Mucosa of rectum (tissue), 2 donors: ENCODE measurements around the gene ACP5.
A peak's percentile ranks its signal among the peaks of the same experiment; 100 is the strongest.

Source experiments
- H3K27ac ChIP-seq, 2 donors: one replicate each; pipeline ENCODE4 v1.7.0; 2013; ENCODE audit warnings: inconsistent platforms in 2 of 2, low read depth in 2 of 2, low read length in 2 of 2
- H3K27me3 ChIP-seq, 2 donors: one replicate each; pipeline ENCODE4 v1.7.0; 2013; ENCODE audit warnings: low read length in 2 of 2; ENCODE audit not compliant: control insufficient read depth in 2 of 2, insufficient read depth in 2 of 2
- H3K36me3 ChIP-seq, 2 donors: one replicate each; pipeline ENCODE4 v1.7.0; 2013; ENCODE audit warnings: low read length in 2 of 2; ENCODE audit not compliant: control insufficient read depth in 2 of 2, insufficient read depth in 2 of 2
- H3K4me1 ChIP-seq, 2 donors: one replicate each; pipeline ENCODE4 v1.7.0; 2013; ENCODE audit warnings: low read length in 2 of 2, mild to moderate bottlenecking in 1 of 2; ENCODE audit not compliant: control insufficient read depth in 2 of 2, insufficient read depth in 2 of 2
- H3K4me3 ChIP-seq, 2 donors: one replicate each; pipeline ENCODE4 v1.7.0; 2013; ENCODE audit warnings: low read length in 2 of 2
- H3K9ac ChIP-seq, 2 donors: one replicate each; pipeline ENCODE4 v1.7.0; 2013; ENCODE audit warnings: low read length in 2 of 2, low read depth in 1 of 2, mild to moderate bottlenecking in 1 of 2
- H3K9me3 ChIP-seq, 2 donors: one replicate each; pipeline ENCODE4 v1.7.0; 2013; ENCODE audit warnings: low read length in 2 of 2; ENCODE audit not compliant: control insufficient read depth in 2 of 2
- donor health status: healthy.
- donor health status: Normal muscosa, but diverticular disease.

Gene ACP5

GRCh38 chr19:11563532-11563931, 13.9 kb downstream of the ACP5 start:
- H3K4me1 ChIP-seq, result peaks cover under 1 to 8% of the 10 kb centered on the region in 2 donors
- no peak overlapping the region for H3K4me3 ChIP-seq
- no peak overlapping the region for H3K9ac ChIP-seq
- no peaks in the 10 kb centered on the region for H3K9me3 ChIP-seq
- no peaks in the 10 kb centered on the region for H3K27me3 ChIP-seq
- H3K36me3 ChIP-seq, result no peaks in the 10 kb centered on the region
- no peak overlapping the region for H3K27ac ChIP-seq

- peak overlapping the region in 1 of 2 donors; percentile 97 for H3K4me3 ChIP-seq
- no peaks in the 10 kb centered on the region for H3K27me3 ChIP-seq
- peak overlapping the region in 1 of 2 donors; percentile 5 for H3K9ac ChIP-seq
- no peak overlapping the region for H3K27ac ChIP-seq
- H3K4me1 ChIP-seq, result peaks cover 8 to 16% of the 10 kb centered on the region in 2 donors
- no peaks in the 10 kb centered on the region for H3K9me3 ChIP-seq
- H3K36me3 ChIP-seq, result peaks cover 0 to 7% of the 10 kb centered on the region in 2 donors
Observed at GRCh38 chr19:11560404-11561051, 16.9 kb downstream of the ACP5 start.

GRCh38 chr19:11558881-11559828, 18.3 kb downstream of the ACP5 start, which contains the start of gene ELOF1:
ELOF1 (minus strand) TSS chr19:11559230; CDS start chr19:11554347, 4,883 bp downstream.
- H3K9me3 ChIP-seq, result no peaks in the 10 kb centered on the region
- peaks cover 3 to 15% of the 10 kb centered on the region in 2 donors for H3K36me3 ChIP-seq
- H3K4me3 ChIP-seq, result peak within 1 kb of the TSS; percentile 92 to 97
- H3K9ac ChIP-seq, result peak within 1 kb of the TSS; percentile 60 to 76
- H3K27ac ChIP-seq, result peak within 1 kb of the TSS; percentile 66 to 74
- peaks cover 8 to 16% of the 10 kb centered on the region in 2 donors for H3K4me1 ChIP-seq
- H3K27me3 ChIP-seq, result no peaks in the 10 kb centered on the region

- H3K27me3 ChIP-seq, result no peaks in the 10 kb centered on the region
- no peak overlapping the region for H3K9ac ChIP-seq
- no peak overlapping the region for H3K27ac ChIP-seq
- no peak overlapping the region for H3K4me3 ChIP-seq
- H3K9me3 ChIP-seq, result no peaks in the 10 kb centered on the region
- H3K36me3 ChIP-seq, result peaks cover 15 to 31% of the 10 kb centered on the region in 2 donors
- peaks cover 8 to 16% of the 10 kb centered on the region in 2 donors for H3K4me1 ChIP-seq
Observed at GRCh38 chr19:11556634-11557420, 20.6 kb downstream of the ACP5 start.

- Histone ChIP-seq H3K9ac (no peak overlapping the region), H3K4me1 (peaks cover 8 to 15% of the 10 kb centered on the region in 2 donors), H3K36me3 (peaks cover 15 to 31% of the 10 kb centered on the region in 2 donors), H3K4me3 (no peak overlapping the region), H3K27me3 (no peaks in the 10 kb centered on the region), H3K27ac (no peak overlapping the region), H3K9me3 (no peaks in the 10 kb centered on the region)
Observed at GRCh38 chr19:11555246-11555645, 22.2 kb downstream of the ACP5 start.

- Histone ChIP-seq H3K9ac (no peak overlapping the region), H3K36me3 (peaks cover 15 to 31% of the 10 kb centered on the region in 2 donors), H3K4me3 (no peak overlapping the region), H3K27me3 (no peaks in the 10 kb centered on the region), H3K27ac (peak overlapping the region in 1 of 2 donors; percentile 56), H3K4me1 (peaks cover 8% of the 10 kb centered on the region in 2 donors), H3K9me3 (no peaks in the 10 kb centered on the region)
Observed at GRCh38 chr19:11554160-11554559, 23.3 kb downstream of the ACP5 start.

- Histone ChIP-seq H3K9me3 (no peaks in the 10 kb centered on the region), H3K27ac (peak overlapping the region in 1 of 2 donors; percentile 68), H3K4me3 (no peak overlapping the region), H3K4me1 (peaks cover under 1 to 1% of the 10 kb centered on the region in 2 donors), H3K36me3 (peaks cover 15 to 31% of the 10 kb centered on the region in 2 donors), H3K9ac (no peak overlapping the region), H3K27me3 (no peaks in the 10 kb centered on the region)
Observed at GRCh38 chr19:11552666-11553372, 24.6 kb downstream of the ACP5 start.

- no peak overlapping the region for H3K9ac ChIP-seq
- no peaks in the 10 kb centered on the region for H3K9me3 ChIP-seq
- H3K27me3 ChIP-seq, result no peaks in the 10 kb centered on the region
- no peaks in the 10 kb centered on the region for H3K4me1 ChIP-seq
- H3K4me3 ChIP-seq, result no peak overlapping the region
- H3K36me3 ChIP-seq, result peaks cover 15 to 29% of the 10 kb centered on the region in 2 donors
- H3K27ac ChIP-seq, result peak overlapping the region; percentile 2 to 68
Observed at GRCh38 chr19:11551603-11552235, 25.7 kb downstream of the ACP5 start.

GRCh38 chr19:11550265-11550664, 27.2 kb downstream of the ACP5 start:
- H3K9me3 ChIP-seq, result no peaks in the 10 kb centered on the region
- no peaks in the 10 kb centered on the region for H3K27me3 ChIP-seq
- H3K36me3 ChIP-seq, result peaks cover 15 to 21% of the 10 kb centered on the region in 2 donors
- no peak overlapping the region for H3K4me3 ChIP-seq
- H3K27ac ChIP-seq, result no peak overlapping the region
- H3K4me1 ChIP-seq, result no peaks in the 10 kb centered on the region
- no peak overlapping the region for H3K9ac ChIP-seq
